Activated effector memory CD4-positive, alpha-beta T cell treated with Interleukin-2 at 50 U/mL for 16 hours (primary cell): ENCODE data around the gene C4orf51.
"Not testable (repeated sequence)": the region's sequence is repeated elsewhere in the genome, so short reads cannot be mapped to it uniquely, and the experiment has no call there.

Experiments
- DNase-seq: peaks from one replicate; pipeline ENCODE4 v3.0.0-alpha.2; 2020

The C4orf51 gene

DNA sequence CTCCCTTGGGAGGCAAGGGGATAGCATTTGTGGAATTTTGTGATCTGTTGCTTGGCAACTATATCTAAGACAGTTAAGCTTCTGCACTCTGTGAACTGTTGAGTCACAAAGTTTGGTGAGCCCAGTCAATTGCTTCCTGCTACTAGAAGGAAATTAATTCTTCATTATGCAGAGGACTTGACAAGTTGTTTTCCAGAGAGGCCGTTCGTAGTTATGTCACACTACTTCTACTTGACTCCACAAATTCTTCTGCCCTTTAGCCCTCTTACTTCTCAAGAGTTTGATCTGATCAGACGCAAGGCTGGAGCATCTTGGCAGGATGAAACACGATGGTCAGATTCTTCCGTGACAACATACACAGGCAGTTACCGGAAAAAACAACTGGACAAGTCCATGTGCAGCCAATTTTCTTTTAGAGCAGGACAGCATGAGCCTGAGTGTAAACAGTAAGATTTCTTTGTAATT lies at the start of gene C4orf51:
Gene C4orf51 (plus strand): TSS at position 156 of the 465 bp plus-strand sequence. CDS start 58 bp downstream, at position 214.
- no peak for DNase-seq

DNA sequence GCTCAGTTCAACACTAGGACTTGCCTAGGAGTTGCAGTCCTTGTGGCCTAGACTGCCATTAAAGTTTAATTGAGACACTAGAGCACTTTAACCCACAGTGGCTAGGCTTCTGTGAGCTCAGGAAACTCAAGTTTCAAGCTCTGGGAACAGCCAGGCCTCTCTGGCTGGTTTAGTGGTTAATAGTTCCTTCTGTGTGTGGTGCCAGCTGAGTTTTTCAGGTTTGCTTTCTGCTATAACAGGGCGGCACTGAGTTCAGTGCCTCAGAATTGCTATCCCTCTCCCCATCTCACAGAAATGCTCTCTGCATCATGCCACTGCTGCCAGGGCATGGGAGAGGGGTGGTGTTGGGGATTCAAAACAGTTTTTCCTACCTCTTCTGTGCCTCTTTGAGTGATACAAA lies 44.8 kb upstream of the C4orf51 start:
- DNase-seq = no peak

GRCh38 chr4:145635630-145636029 lies 44.3 kb upstream of the C4orf51 start:
- DNase-seq = no peak

DNA sequence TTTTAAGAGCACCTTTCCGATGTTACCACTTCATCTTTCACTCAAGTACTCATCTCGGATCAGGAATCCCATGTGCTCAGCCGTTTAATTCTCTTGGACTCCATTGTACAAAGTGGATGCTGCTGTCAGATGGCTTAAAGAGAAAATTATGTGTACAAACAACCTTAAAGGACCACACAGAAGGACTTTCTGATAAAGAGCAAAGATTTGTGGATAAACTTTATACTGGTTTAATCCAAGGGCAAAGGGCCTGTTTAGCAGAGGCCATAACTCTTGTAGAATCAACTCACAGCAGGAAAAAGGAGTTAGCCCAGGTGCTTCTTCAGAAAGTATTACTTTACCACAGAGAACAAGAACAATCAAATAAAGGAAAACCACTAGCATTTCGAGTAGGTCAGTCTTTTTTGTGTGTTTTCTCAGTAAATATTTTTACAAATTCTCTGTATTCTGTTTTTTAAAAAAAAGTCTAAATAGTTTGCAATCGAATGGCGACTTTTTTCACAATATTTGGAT lies 40.7 kb upstream of the C4orf51 start:
- DNase-seq = no peak

GRCh38 chr4:145640236-145640635 lies 39.7 kb upstream of the C4orf51 start:
- not testable (repeated sequence) for DNase-seq

- DNase-seq = no peak
These were observed 36.7 kb upstream of the C4orf51 start for GRCh38 chr4:145643295-145643694.

- no peak for DNase-seq
These were observed 35.2 kb upstream of the C4orf51 start for GRCh38 chr4:145644699-145645098.

DNA sequence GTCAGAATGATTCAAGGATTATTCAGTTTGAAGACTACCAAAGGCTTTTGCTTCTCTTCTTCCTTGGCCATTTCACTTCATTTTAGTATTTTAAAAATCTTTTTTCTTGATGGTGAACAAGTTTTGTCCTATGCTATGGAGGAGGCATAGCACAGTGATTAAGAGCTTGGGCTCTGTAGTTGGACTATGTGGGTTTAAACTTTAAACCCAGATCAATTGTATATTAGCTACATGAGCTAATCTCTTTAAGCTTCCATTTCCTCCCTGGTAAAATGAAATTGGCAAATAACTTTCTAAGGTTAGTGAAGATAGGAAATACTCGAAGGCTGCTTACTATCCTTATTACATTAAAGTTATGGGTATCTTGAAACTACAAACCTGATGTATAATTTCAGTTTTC lies 23.8 kb upstream of the C4orf51 start:
- DNase-seq = no peak

GRCh38 chr4:145660064-145660463 lies 19.9 kb upstream of the C4orf51 start:
- no peak for DNase-seq

GRCh38 chr4:145663194-145663593 lies 16.8 kb upstream of the C4orf51 start:
- DNase-seq = no peak

DNA sequence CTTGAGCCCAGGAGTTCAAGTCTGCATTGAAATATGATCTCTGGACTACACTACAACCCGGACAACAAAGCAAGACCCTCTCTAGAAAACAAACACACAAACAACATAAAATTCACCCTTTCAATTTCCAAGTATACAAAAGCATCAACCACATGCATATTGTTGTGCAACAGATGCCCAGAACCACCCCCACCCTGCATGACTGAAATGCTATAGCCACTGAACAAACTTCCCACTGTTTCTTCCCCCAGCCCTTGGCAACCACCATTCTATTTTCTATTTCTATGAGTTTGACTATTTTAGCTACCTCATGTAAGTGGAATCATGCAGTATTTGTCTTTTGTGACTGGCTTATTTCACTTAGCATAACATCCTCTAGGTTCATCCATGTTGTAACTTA lies 14.2 kb upstream of the C4orf51 start:
- DNase-seq = no peak

- DNase-seq = no peak
These were observed 9.5 kb upstream of the C4orf51 start for GRCh38 chr4:145670422-145670821.

DNA sequence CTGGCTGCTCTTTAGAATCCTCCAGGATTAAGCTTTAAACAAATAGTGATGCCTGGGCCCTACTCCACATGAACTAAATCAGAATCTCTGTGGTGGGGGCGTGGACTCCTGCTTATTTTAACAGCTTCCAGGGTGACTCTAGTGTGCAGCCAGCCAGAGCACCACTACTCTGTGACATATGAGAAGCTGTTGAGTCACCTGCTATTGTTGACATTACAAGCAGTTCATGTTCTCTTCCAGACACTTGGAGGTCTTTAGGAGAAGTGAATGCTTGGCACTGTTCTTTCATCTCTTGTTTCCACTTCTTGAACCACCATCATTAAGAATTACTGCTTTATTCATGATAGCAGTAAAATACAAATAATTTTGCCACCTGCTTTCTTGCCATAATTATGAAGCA lies 426 bp upstream of the C4orf51 start:
- DNase-seq = no peak

- DNase-seq = no peak
These were observed 956 bp downstream of the C4orf51 start for GRCh38 chr4:145680902-145681301.

- DNase-seq = no peak
These were observed 1.6 kb downstream of the C4orf51 start for GRCh38 chr4:145681518-145681917.

DNA sequence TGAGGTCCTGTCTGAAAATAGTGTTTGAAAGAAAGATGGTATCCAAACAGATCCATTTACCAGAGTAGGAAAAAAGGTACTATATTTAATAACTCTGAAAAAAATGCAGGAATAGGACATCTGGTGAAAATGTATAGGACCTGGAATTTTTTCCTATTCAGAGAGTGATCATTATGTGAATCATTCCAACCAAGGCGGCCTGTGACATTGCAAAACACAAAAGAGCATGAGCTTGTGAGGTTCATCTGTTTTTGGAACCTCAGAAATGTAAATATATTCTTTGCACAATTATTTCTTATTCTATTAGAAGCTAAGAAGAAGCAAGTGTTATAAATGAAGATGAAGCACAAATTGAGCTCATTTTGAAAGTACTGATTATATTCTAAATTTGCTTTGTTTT lies 2.0 kb downstream of the C4orf51 start:
- no peak for DNase-seq

GRCh38 chr4:145686991-145687390 lies 7.0 kb downstream of the C4orf51 start:
- DNase-seq = no peak

- no peak for DNase-seq
These were observed 10.7 kb downstream of the C4orf51 start for GRCh38 chr4:145690610-145691009.

GRCh38 chr4:145691416-145691815 lies 11.5 kb downstream of the C4orf51 start:
- DNase-seq = not testable (repeated sequence)

DNA sequence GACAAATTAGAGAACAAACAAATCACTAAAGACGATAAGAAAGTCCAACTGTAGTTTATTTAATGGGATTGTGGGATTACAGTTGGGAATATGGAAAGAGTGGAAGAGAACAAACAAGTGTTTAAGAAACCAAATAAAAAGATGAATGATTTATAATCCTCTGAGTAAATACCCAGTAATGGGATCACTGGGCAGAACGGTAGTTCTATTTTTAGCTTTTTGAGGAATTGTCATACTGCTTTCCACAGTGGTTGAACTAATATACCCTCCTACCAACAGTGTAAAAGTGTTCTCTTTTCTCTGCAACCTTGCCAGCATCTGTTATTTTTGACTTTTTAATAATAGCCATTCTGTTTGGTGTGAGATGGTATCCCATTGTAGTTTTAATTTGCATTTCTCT lies 15.0 kb downstream of the C4orf51 start:
- DNase-seq = no peak

DNA sequence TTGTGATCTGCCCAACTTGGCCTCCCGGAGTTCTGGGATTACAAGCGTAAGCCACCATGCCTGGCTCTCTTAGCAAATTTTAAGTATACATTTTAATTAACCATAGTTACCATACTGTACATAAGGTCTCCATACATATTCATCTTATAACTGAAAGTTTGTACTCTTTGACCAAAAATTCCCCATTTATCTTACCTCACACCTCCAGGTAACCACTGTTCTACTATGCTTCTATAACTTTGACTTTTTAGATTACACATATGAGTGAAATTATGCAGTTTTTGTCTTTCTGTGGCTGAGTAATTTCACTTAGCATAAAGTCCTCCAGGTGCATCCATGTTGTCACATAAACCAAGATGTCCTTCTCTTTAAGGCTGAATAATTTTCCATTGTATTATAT lies 17.4 kb downstream of the C4orf51 start:
- no peak for DNase-seq

DNA sequence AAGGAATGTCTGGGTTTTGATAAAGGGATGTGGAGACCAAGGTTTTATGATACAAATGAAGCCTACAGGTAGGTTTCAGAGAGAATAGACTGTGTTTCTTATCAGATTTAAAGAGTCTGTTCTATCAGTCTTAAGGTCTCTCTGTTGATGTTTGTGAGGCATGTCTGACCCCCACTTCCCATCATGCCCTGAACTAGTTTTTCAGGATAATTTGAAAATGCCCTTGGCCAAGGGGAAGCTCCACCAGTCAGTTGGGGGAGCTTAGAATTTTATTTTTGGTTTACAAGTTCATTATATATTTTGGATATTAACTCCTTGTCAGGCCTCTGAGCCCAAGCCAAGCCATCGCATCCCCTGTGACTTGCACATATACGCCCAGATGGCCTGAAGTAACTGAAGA lies 18.6 kb downstream of the C4orf51 start:
- DNase-seq = no peak

- no peak for DNase-seq
These were observed 24.0 kb downstream of the C4orf51 start for GRCh38 chr4:145703850-145704497.

- no peak for DNase-seq
These were observed 29.4 kb downstream of the C4orf51 start for GRCh38 chr4:145709336-145709735.

GRCh38 chr4:145709843-145710242 lies 29.9 kb downstream of the C4orf51 start:
- no peak for DNase-seq
